Stomach (tissue), 9 donors: Measurements from ENCODE around the gene BTBD9. TPM values are rescaled to one million over a fixed set of nuclear protein-coding genes. Genes with fewer than 3 reads are reported as not detected.

ENCODE experiments used
- DNase-seq, 2 donors: peaks; one replicate each; pipeline versions ENCODE4 v3.0.0 to v3.0.0-alpha.2; 2013 to 2019
- H3K27ac ChIP-seq, 5 donors: fragments of 200-600 bp in 4 of 5; sonication (generic) in 4 of 5; one replicate each; pipeline ENCODE4 v1.5.1; 2013 to 2019; ENCODE audit warnings: mild to moderate bottlenecking in 1 of 5, moderate library complexity in 1 of 5
- H3K27me3 ChIP-seq, 3 donors: fragments of 200-600 bp; sonication (generic); one replicate each; pipeline ENCODE4 v1.5.1; 2017 to 2019; ENCODE audit warnings: mixed run types in 1 of 3
- H3K36me3 ChIP-seq, 4 donors: fragments of 200-600 bp; sonication (generic); 1 replicate in 3 of 4; 2 replicates in 1 of 4; pipeline ENCODE4 v1.5.1; 2016 to 2019
- H3K4me1 ChIP-seq, 4 donors: fragments of 200-600 bp; sonication (generic); one replicate each; pipeline ENCODE4 v1.5.1; 2016 to 2019
- H3K4me3 ChIP-seq, 4 donors: fragments of 200-600 bp; sonication (generic) in 3 of 4; one replicate each; pipeline ENCODE4 v1.5.1; 2016 to 2019; ENCODE audit warnings: mild to moderate bottlenecking in 1 of 4
- H3K9me3 ChIP-seq, 4 donors: fragments of 200-600 bp; sonication (generic); one replicate each; pipeline ENCODE4 v1.5.1; 2016 to 2019
- EP300 ChIP-seq: sonication (generic); formaldehyde crosslinking; IDR thresholded peaks from one replicate; pipeline ENCODE4 v1.6.1; 2017; ENCODE audit warnings: antibody characterized with exemption
- POLR2A ChIP-seq, 4 donors: fragments of 450-650 bp; IDR thresholded peaks; one replicate each; pipeline ENCODE4 v1.6.1; 2016; ENCODE audit warnings: antibody characterized with exemption in 4 of 4, control low read depth in 2 of 4, mild to moderate bottlenecking in 1 of 4, moderate library complexity in 1 of 4
- POLR2AphosphoS5 ChIP-seq, 3 donors: sonication (generic); formaldehyde crosslinking; IDR thresholded peaks; one replicate each; pipeline ENCODE4 v1.6.1; 2016; ENCODE audit warnings: antibody characterized with exemption in 3 of 3
- WGBS, 5 donors: extraction: QIAGEN DNeasy Blood & Tissue Kit in 3 of 5; methylation state at CpG; one replicate each; pipeline versions ENCODE4 v1.1.5 to v1.1.7; 2013 to 2018; 5-methylcytosine and 5-hydroxymethylcytosine counted together
- intact Hi-C: fragments of 100-400 bp; cut with DNase I; formaldehyde crosslinking; loops from one replicate; pipeline ENCODE4 v1.15.1; 2023; ENCODE audit warnings: low total_unique reads
- polyA plus RNA-seq, 3 donors: library from polyadenylated mRNA; stranded (reverse); fragments of 200-250 nt; gene quantifications; one replicate each; pipeline ENCODE4 v1.2.3, GENCODE V29; 2013
- total RNA-seq, 5 donors: library from RNA; depleted of rRNA; stranded (reverse); fragments of >200 nt; gene quantifications; one replicate each; pipeline versions ENCODE4 v1.1.0 to v1.2.3, GENCODE V29; 2014 to 2016
- TF ChIP-seq, protein P1 (sequence below), 7 experiments: fragments of 450-650 bp in 4 of 7; fragments of 200-600 bp in 3 of 7; sonication (generic) in 3 of 7; IDR thresholded peaks; one replicate each; pipeline ENCODE4 v1.5.1; 2016 to 2019; ENCODE audit warnings: antibody characterized with exemption in 7 of 7, control low read depth in 2 of 7, mild to moderate bottlenecking in 1 of 7
- donor health status: healthy with polysubstance abuse.
- donor health status: Bipolar disorder and iron deficiency.
- donor health status: healthy.

Gene BTBD9
- total and polyA plus RNA-seq, 8 donors = 1.4 to 90.2 (median 6.8) TPM

DNA sequence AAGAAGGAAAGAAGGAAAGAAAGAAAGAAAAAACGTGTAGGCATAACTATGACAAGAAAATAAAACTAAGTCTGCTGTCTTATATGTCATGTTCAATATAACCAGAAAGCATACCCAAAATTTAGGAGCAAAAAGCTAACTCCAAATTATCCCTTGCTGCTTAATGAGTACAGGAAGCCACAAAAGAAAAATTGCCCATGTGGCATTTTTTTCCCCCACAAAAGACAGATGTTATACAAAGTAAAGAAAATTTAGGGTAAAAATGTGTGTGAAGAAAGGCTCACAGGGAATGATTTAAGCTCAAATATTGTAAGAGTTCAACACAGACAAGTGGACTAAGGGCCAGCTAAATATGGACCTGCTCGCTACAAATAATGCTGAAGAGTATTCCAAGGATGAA is 263.8 kb downstream of the BTBD9 start:
- no peak overlapping the region for H3K27ac ChIP-seq
- H3K36me3 ChIP-seq = no peaks in the 10 kb centered on the region
- TF ChIP-seq POLR2AphosphoS5 (IDR thresholded peaks at IDR 0.05) = no peak
- no peak overlapping the region for H3K4me3 ChIP-seq
- no peaks in the 10 kb centered on the region for H3K9me3 ChIP-seq
- intact Hi-C loops = no loop called here
- WGBS, 5 donors = 86 to 96% (median 88%) methylated on average over 2 of the region's 2 CpGs
- no peak for DNase-seq
- H3K4me1 ChIP-seq = peaks cover 0 to 9% (median 3%) of the 10 kb centered on the region in 4 donors
- H3K27me3 ChIP-seq = no peaks in the 10 kb centered on the region

DNA sequence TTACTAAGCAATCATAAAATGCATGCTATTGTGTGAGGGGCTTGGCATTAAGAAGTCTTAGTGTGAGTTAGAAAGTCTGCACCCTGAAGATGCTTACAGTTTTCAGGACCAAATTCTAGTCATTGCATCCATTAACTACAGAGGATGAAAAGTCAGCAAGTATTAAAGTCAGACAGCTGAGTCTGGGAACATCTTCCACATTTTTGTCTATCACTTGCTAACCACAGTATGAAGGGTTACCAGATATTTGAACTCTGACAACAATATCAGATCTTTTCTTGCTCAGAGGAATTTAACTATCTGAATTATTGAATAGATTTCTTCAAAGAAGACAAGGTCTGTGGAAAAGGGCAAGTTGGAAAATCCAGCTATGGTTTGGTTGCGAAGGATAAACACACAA is 264.4 kb downstream of the BTBD9 start:
- TF ChIP-seq POLR2A (IDR thresholded peaks at IDR 0.05) (no peak), EP300 (no peak), POLR2AphosphoS5 (IDR thresholded peaks at IDR 0.05) (no peak)
- TF ChIP-seq, protein P1, sequence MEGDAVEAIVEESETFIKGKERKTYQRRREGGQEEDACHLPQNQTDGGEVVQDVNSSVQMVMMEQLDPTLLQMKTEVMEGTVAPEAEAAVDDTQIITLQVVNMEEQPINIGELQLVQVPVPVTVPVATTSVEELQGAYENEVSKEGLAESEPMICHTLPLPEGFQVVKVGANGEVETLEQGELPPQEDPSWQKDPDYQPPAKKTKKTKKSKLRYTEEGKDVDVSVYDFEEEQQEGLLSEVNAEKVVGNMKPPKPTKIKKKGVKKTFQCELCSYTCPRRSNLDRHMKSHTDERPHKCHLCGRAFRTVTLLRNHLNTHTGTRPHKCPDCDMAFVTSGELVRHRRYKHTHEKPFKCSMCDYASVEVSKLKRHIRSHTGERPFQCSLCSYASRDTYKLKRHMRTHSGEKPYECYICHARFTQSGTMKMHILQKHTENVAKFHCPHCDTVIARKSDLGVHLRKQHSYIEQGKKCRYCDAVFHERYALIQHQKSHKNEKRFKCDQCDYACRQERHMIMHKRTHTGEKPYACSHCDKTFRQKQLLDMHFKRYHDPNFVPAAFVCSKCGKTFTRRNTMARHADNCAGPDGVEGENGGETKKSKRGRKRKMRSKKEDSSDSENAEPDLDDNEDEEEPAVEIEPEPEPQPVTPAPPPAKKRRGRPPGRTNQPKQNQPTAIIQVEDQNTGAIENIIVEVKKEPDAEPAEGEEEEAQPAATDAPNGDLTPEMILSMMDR (IDR thresholded peaks at IDR 0.05) = no peak
- peaks cover 0 to 11% (median 3%) of the 10 kb centered on the region in 4 donors for H3K4me1 ChIP-seq
- no peaks in the 10 kb centered on the region for H3K27me3 ChIP-seq
- H3K9me3 ChIP-seq = no peaks in the 10 kb centered on the region
- no peak overlapping the region for H3K27ac ChIP-seq
- no peaks in the 10 kb centered on the region for H3K36me3 ChIP-seq
- 94 to 100% (median 98%) methylated on average over 1 of the region's 1 CpG for WGBS, 5 donors
- no peak overlapping the region for H3K4me3 ChIP-seq
- intact Hi-C loops = no loop called here
- no peak for DNase-seq

DNA sequence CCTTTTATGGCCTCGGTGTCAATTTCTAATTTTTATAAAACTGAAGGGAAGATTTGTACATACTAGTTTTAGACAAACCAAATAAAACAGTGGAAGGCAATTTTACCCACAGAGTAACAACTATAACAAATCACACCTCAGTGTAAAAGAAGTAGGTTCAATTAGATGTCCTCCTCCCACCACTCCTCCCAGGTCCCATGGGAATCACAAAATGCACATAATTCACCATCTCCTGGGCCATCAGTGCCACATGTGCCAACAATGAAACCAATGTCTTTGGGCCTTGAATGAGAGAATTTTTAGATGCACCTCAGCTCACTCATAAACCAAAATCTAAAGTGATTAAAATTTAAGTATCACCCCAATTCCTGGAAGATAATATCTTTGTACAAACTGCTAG is 267.8 kb downstream of the BTBD9 start:
- 95 to 100% (median 98%) methylated on average over 1 of the region's 1 CpG for WGBS, 5 donors
- no peak overlapping the region for H3K27ac ChIP-seq
- peaks cover 0 to 11% (median 3%) of the 10 kb centered on the region in 4 donors for H3K4me1 ChIP-seq

DNA sequence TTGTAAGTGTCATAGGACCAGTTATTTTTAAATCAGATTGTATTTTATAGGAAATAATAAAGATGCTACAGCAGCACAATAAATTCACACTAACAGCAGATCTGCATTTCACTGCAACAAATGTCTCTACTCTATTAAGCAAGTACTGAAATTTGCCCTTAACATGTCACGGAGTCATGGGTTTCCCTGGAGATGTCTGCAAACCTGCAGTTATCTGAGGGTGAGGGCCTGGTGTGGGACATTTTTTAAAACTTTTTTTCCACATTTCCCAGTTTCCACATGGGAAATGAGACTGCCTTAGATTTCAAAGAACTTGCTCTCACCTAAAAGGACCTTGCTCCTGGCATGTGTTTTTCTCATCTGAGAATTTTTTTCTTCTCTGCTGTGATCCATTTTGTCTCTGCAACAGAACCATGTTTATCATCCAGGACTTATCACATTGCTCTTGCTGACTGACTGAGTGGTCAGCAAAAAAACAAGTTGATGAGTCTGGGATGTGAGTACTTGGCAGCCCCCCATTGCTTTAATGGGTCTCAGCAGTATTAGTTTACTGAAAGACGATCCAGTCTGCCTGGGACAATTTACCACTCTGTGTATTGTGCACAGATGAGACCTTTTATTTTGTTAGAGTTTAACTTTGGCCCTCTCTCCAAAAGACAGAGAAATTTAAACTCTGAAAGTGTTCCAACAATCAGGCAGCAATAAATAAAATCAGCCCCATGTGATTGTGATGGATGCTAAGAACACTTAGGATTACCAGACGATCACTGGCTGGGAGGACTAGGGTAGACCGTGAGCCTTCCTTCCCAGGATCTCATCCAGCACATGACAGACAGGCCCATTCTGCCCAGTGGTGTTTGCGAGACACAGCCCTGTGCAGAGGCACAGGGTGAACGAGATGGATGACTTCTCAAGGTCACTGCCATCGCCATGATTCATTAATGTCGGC is 268.8 kb downstream of the BTBD9 start:
- TF ChIP-seq, protein P1 (IDR thresholded peaks at IDR 0.05) = no peak
- TF ChIP-seq POLR2AphosphoS5 (IDR thresholded peaks at IDR 0.05) (no peak), EP300 (no peak)
- H3K36me3 ChIP-seq = no peaks in the 10 kb centered on the region
- 60 to 79% (median 73%) methylated on average over 8 of the region's 8 CpGs for whole genome bisulfite sequencing, 5 donors

More for the DNA sequence above, 267.8 kb downstream of the BTBD9 start:
- no peak overlapping the region for H3K4me3 ChIP-seq
- TF ChIP-seq POLR2AphosphoS5 (IDR thresholded peaks at IDR 0.05) (no peak), POLR2A (IDR thresholded peaks at IDR 0.05) (no peak)
- no peaks in the 10 kb centered on the region for H3K36me3 ChIP-seq
- no peaks in the 10 kb centered on the region for H3K9me3 ChIP-seq
- intact Hi-C loops = no loop called here
- no peak for DNase-seq
- H3K27me3 ChIP-seq = no peaks in the 10 kb centered on the region

DNA sequence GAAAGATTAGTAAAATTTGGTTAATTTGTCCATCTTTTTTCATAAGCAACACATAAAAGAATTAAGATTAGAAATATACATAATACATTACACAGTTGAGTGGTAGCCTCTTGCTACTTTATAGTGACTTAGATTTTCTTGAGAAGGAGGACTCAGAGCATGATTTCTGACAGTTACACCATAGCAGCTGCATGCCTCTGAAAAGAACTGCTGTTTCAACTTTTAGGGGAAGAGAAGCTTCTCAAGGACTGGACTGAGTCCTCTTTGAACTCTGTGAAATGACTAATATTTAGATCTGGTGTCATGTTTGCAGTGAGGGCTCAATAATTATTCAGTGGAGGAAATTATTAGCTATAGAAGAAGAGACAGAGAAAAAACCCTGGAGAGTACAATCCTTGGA is 272.5 kb downstream of the BTBD9 start:
- Histone ChIP-seq H3K4me1 (peaks cover 0 to 11% (median 3%) of the 10 kb centered on the region in 4 donors), H3K27me3 (no peaks in the 10 kb centered on the region), H3K36me3 (no peaks in the 10 kb centered on the region), H3K9me3 (no peaks in the 10 kb centered on the region), H3K4me3 (no peak overlapping the region), H3K27ac (no peak overlapping the region)
- intact Hi-C loops = no loop called here
- TF ChIP-seq, protein P1 (IDR thresholded peaks at IDR 0.05) = no peak
- TF ChIP-seq POLR2AphosphoS5 (IDR thresholded peaks at IDR 0.05) = no peak
- TF ChIP-seq POLR2A (IDR thresholded peaks at IDR 0.05) = no peak
- no peak for TF ChIP-seq EP300
- no peak for DNase-seq

More for the DNA sequence above, 268.8 kb downstream of the BTBD9 start:
- peak in 1 of 2 donors; percentile 34 for DNase-seq
- no peaks in the 10 kb centered on the region for H3K27me3 ChIP-seq
- intact Hi-C loops = no loop called here
- H3K4me3 ChIP-seq = no peak overlapping the region
- no peaks in the 10 kb centered on the region for H3K9me3 ChIP-seq
- peaks cover 0 to 11% (median 3%) of the 10 kb centered on the region in 4 donors for H3K4me1 ChIP-seq
- no peak overlapping the region for H3K27ac ChIP-seq
